HepG2 (cell line): Measurements from ENCODE around the gene PET100. TPM values are rescaled to one million over a fixed set of nuclear protein-coding genes. Genes with fewer than 3 reads are reported as not detected.

Experiments
- ATF2 ChIP-seq: sonication (generic); formaldehyde crosslinking; IDR thresholded peaks from 2 replicates; pipeline ENCODE4 v1.4.0; 2020; ENCODE audit warnings: missing genetic modification reagents
- CHCHD3 ChIP-seq: sonication (generic); formaldehyde crosslinking; IDR thresholded peaks from 2 replicates; pipeline ENCODE4 v1.8.0; 2022; ENCODE audit warnings: mild to moderate bottlenecking, missing genetic modification reagents, moderate library complexity
- CREB1 ChIP-seq, 2 experiments: fragments of 450-650 bp in 1 of 2; IDR thresholded peaks; 2 replicates each; pipeline ENCODE4 v1.6.1; 2016 to 2017; ENCODE audit warnings: control low read depth in 1 of 2, mild to moderate bottlenecking in 1 of 2, missing compliant biosample characterization in 1 of 2, missing genetic modification characterization in 1 of 2
- CSRNP1 ChIP-seq: sonication (generic); formaldehyde crosslinking; IDR thresholded peaks from 2 replicates; pipeline ENCODE4 v1.8.1; 2023; ENCODE audit warnings: mild to moderate bottlenecking, missing genetic modification reagents
- EHMT2 ChIP-seq: fragments of 200-600 bp; sonication (generic); IDR thresholded peaks from 2 replicates; pipeline ENCODE4 v1.7.0; 2017; ENCODE audit warnings: antibody characterized with exemption, low read depth, low read length, borderline replicate concordance
- FLYWCH1 ChIP-seq: sonication (generic); formaldehyde crosslinking; IDR thresholded peaks from 2 replicates; pipeline ENCODE4 v1.8.1; 2023; ENCODE audit warnings: mild to moderate bottlenecking, missing genetic modification reagents
- FOSL2 ChIP-seq: sonication (generic); formaldehyde crosslinking; IDR thresholded peaks from 2 replicates; pipeline ENCODE4 v1.4.0; 2020; ENCODE audit warnings: missing genetic modification reagents
- HOXA3 ChIP-seq: sonication (generic); formaldehyde crosslinking; IDR thresholded peaks from 2 replicates; pipeline ENCODE4 v1.5.0; 2020; ENCODE audit warnings: missing genetic modification reagents
- IRF2 ChIP-seq: IDR thresholded peaks from 2 replicates; pipeline ENCODE4 v1.6.1; 2018; ENCODE audit warnings: missing genetic modification reagents, missing compliant biosample characterization
- JDP2 ChIP-seq: sonication (generic); formaldehyde crosslinking; IDR thresholded peaks from 2 replicates; pipeline ENCODE4 v1.8.1; 2022; ENCODE audit warnings: missing genetic modification reagents, borderline replicate concordance
- KLF16 ChIP-seq, 2 experiments: sonication (generic) in 1 of 2; formaldehyde crosslinking in 1 of 2; IDR thresholded peaks; 2 replicates each; pipeline versions ENCODE4 v1.6.1 to v1.8.0; 2016 to 2023; ENCODE audit warnings: missing genetic modification reagents in 2 of 2, missing compliant biosample characterization in 1 of 2
- LRRFIP1 ChIP-seq: sonication (generic); formaldehyde crosslinking; conservative IDR thresholded peaks from 2 replicates; pipeline ENCODE4 v1.4.0; 2020; ENCODE audit warnings: missing genetic modification reagents
- MAFF ChIP-seq: IDR thresholded peaks from 2 replicates; pipeline ENCODE4 v1.6.1; 2011; ENCODE audit warnings: low read depth, low read length, improper control_type of control experiment
- MIER3 ChIP-seq: IDR thresholded peaks from 2 replicates; pipeline ENCODE4 v1.6.1; 2016; ENCODE audit warnings: missing compliant biosample characterization, borderline replicate concordance
- NCOA1 ChIP-seq: sonication (generic); formaldehyde crosslinking; IDR thresholded peaks from 2 replicates; pipeline ENCODE4 v1.9.0; 2021; ENCODE audit warnings: missing genetic modification reagents
- NFE2 ChIP-seq: sonication (generic); formaldehyde crosslinking; IDR thresholded peaks from 2 replicates; pipeline ENCODE4 v1.4.0; 2020; ENCODE audit warnings: missing genetic modification reagents
- PHF21A ChIP-seq: sonication (generic); formaldehyde crosslinking; IDR thresholded peaks from 2 replicates; pipeline ENCODE4 v1.5.0; 2020; ENCODE audit warnings: mild to moderate bottlenecking, missing genetic modification reagents
- RFX1 ChIP-seq: fragments of 450-650 bp; IDR thresholded peaks from 2 replicates; pipeline ENCODE4 v1.6.1; 2017
- SAFB2 ChIP-seq: sonication (generic); formaldehyde crosslinking; IDR thresholded peaks from 2 replicates; pipeline ENCODE4 v1.5.1; 2020; ENCODE audit warnings: missing genetic modification reagents, low read depth, mild to moderate bottlenecking, borderline replicate concordance
- SKI ChIP-seq: fragments of 450-650 bp; IDR thresholded peaks from one replicate; pipeline ENCODE4 v1.6.1; 2018; ENCODE audit warnings: mild to moderate bottlenecking; ENCODE audit not compliant: partially characterized antibody
- TAF15 ChIP-seq: fragments of 200-400 bp; formaldehyde crosslinking; IDR thresholded peaks from one replicate; pipeline ENCODE4 v1.6.1; 2018; ENCODE audit warnings: mild to moderate bottlenecking, low read depth, low read length; ENCODE audit not compliant: poor library complexity, severe bottlenecking
- ZNF34 ChIP-seq: sonication (generic); formaldehyde crosslinking; IDR thresholded peaks from 2 replicates; pipeline ENCODE4 v1.4.0; 2020; ENCODE audit warnings: mild to moderate bottlenecking, missing genetic modification reagents, borderline replicate concordance
- ZNF354B ChIP-seq: sonication (generic); formaldehyde crosslinking; IDR thresholded peaks from 2 replicates; pipeline ENCODE4 v1.8.0; 2022; ENCODE audit warnings: mild to moderate bottlenecking, missing genetic modification reagents
- ZNF576 ChIP-seq: sonication (generic); formaldehyde crosslinking; IDR thresholded peaks from 2 replicates; pipeline ENCODE4 v1.4.0; 2020; ENCODE audit warnings: mild to moderate bottlenecking, missing genetic modification reagents
- ZNF615 ChIP-seq: sonication (generic); formaldehyde crosslinking; IDR thresholded peaks from 2 replicates; pipeline ENCODE4 v1.5.0; 2020; ENCODE audit warnings: mild to moderate bottlenecking, missing genetic modification reagents, borderline replicate concordance
- ZSCAN25 ChIP-seq: sonication (generic); formaldehyde crosslinking; IDR thresholded peaks from 2 replicates; pipeline ENCODE4 v1.8.0; 2022; ENCODE audit warnings: mild to moderate bottlenecking, missing genetic modification reagents
- polyA plus RNA-seq, 8 experiments: library from polyadenylated mRNA; depleted of rRNA in 3 of 8; stranded (reverse) in 7 of 8; unstranded in 1 of 8; fragments of >200 nt; fragmentation: Illumina TruSeq in 4 of 8; extraction: Trizol in 4 of 8; gene quantifications; 2 replicates each; pipeline versions ENCODE4 v1.2.1 to v1.2.3, GENCODE V29; 2011 to 2016; ENCODE audit warnings: low read depth in 4 of 8, missing spikeins in 1 of 8, mixed read lengths in 1 of 8; ENCODE audit not compliant: insufficient read depth in 1 of 8
- total RNA-seq, 5 experiments: library from RNA; depleted of rRNA; stranded (reverse); fragments of >200 nt; fragmentation: Illumina TruSeq; extraction: Trizol; gene quantifications; 2 replicates each; pipeline ENCODE4 v1.2.3, GENCODE V29; 2016; ENCODE audit warnings: low read depth in 1 of 5

Gene PET100
- total and polyA plus RNA-seq, 2 of the 13 experiments (the other 11 are each of a cell fraction or from before 2014, with no cell fraction given): 22.3 to 66.5 TPM

GRCh38 chr19:7652061-7652641, 22.6 kb downstream of the PET100 start (continued):
- TF ChIP-seq LRRFIP1 (no peak), NFE2 (CRISPR knock-in tag) (no peak), EHMT2 (no peak), ZNF34 (no peak; the same call in 1 of the 2 replicates), NCOA1 (no peak), IRF2 (CRISPR knock-in tag) (peak; percentile 85), ZSCAN25 (CRISPR knock-in tag) (no peak), TAF15 (no peak), MAFF (no peak), JDP2 (CRISPR knock-in tag) (no peak), SAFB2 (CRISPR knock-in tag) (no peak), CREB1 (IDR thresholded peaks at IDR 0.05) (peak; percentile 64; the same call in 1 of the 2 replicates), CREB1 (CRISPR knock-in tag; IDR thresholded peaks at IDR 0.05) (peak; percentile 82), FOSL2 (peak; percentile 82), PHF21A (peak; percentile 92), SKI (peak; percentile 98), ZNF576 (CRISPR knock-in tag) (no peak), CHCHD3 (CRISPR knock-in tag) (no peak), HOXA3 (CRISPR knock-in tag) (peak; percentile 78), MIER3 (CRISPR knock-in tag) (peak; percentile 95; the same call in 1 of the 2 replicates), KLF16 (CRISPR knock-in tag; IDR thresholded peaks at IDR 0.05) (peak in 1 of 2 experiments; percentile 89; a peak in 2 of 4 replicates), ZNF615 (CRISPR knock-in tag) (no peak), ZNF354B (no peak), CSRNP1 (CRISPR knock-in tag) (peak; percentile 34; the same call in 1 of the 2 replicates), FLYWCH1 (CRISPR knock-in tag) (no peak), ATF2 (CRISPR knock-in tag) (peak; percentile 91), RFX1 (no peak)
